Left renal pelvis (tissue), 4 donors: Measurements from ENCODE around the gene KPNA3. TPM values are rescaled to one million over a fixed set of nuclear protein-coding genes. Genes with fewer than 3 reads are reported as not detected.

Experiments
- DNase-seq, 4 donors: peaks; one replicate each; pipeline ENCODE4 v3.0.0-alpha.2; 2013; ENCODE audit warnings: low read depth in 4 of 4, low spot score in 3 of 4
- polyA plus RNA-seq, 4 donors: library from polyadenylated mRNA; unstranded; fragments of 120-200 nt; gene quantifications; one replicate each; pipeline ENCODE4 v1.2.1, GENCODE V29; 2013; ENCODE audit not compliant: insufficient read length in 4 of 4

The KPNA3 gene
- polyA plus RNA-seq, 4 donors = 29.8 to 41.8 (median 36.3) TPM

DNA sequence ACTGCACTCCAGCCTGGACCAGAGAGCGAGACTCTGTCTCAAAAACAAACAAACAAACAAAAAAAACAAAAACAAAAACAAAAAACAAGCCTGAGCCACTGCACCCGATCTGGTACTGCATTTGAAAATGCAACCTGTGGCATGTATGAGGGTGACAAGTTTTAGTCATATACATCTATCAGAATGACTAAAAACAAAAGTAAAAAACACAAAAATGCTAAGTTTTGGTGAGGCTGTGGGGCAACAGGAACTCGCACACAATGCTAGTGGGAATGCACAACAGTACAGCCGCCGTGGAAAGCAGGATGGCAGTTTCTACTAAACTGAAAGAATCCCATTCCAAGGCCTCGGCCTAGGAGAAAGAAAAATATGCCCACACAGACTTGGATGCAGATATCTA, 109.0 kb downstream of the KPNA3 start:
- DNase-seq = no peak

DNA sequence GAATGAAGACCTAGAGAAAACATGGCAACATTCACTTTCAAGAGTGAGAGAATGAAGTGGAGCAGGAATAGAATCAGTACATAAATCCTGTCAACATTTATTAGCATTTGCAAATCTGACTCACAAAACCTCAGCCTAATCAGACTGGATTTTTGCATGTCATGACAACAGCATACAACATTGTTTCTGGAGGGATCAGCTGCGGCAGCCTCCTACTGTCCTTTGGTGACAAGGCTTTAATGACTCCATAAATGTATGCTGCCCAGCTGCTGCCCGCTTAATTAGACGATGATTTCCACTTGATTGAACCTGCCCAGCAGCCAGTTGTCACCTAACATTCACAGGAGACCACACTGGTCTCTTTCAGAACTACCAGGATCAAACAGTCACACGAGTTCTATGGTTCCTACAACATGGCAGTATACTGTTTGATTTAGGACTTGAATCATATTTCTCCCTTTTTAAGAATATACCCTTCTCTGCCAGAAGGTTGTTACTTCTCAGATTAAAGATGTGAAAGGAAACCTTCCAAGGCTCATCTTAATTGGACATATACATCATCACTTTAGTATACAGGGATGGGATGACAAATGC, 110.5 kb downstream of the KPNA3 start:
- DNase-seq = no peak

GRCh38 chr13:49679246-49679645, 113.2 kb downstream of the KPNA3 start:
- no peak for DNase-seq

GRCh38 chr13:49678191-49678914, 114.1 kb downstream of the KPNA3 start:
- DNase-seq = no peak

DNA sequence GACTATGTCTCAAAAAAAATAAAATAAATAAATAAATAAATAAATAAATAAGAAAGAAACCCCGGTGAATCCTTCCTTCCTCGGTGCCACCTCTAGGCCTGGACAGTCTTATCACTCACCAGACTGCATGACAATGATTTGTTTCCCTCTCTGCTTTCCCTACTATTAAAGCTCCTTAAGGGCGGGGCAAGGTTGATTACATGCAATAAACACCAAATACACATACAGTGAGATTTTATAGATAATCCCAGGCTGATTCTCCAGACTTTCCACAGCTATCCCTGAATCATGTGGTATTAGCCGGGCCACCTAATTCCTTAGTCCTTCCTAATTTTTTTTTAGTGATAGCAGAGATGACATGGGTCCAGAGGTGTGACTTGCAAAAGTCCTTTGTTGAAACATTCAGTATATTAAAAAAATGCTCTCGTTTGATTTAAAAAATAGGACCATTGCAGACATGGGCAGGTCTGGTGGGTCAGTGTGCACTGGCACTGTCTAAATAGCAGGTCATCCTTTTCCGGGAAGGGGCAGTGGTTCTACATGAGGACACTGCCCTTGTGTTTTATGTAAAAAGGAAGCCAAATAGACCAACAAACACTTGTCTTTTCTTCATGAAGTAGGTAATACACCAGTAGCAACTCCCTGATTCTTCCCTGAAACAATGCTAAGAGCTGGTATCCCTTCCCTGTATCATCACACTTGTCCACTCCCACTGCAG, 115.7 kb downstream of the KPNA3 start:
- DNase-seq = no peak

GRCh38 chr13:49670828-49671227, 121.7 kb downstream of the KPNA3 start:
- DNase-seq = no peak

DNA sequence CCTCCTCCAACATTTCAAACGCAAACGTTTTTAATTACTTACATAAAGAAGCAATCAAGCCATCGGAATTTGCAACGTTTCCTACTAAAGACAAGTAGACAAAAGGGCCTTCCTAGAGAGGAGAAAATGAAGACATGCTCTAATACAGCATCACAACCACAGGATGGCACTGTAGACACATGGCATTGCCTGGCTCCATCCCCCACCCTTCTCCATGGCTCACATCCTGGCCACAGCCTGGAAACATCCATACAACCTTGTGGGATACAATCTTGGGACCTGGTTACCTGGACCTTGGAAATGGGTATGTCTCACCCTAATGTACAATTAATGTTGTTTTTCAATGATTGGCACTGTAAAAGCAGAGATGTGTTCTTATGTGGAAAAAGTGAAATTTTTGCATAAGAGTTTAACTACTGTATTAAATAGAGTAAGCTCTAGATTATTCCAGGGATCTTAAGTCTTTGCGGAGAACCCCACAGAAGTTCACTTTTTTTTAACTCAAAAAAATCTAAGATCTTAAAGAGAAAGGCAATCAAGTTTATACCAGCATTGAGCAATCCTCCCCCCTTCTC, 122.7 kb downstream of the KPNA3 start:
- peak in 1 of 4 donors; percentile 45 for DNase-seq

DNA sequence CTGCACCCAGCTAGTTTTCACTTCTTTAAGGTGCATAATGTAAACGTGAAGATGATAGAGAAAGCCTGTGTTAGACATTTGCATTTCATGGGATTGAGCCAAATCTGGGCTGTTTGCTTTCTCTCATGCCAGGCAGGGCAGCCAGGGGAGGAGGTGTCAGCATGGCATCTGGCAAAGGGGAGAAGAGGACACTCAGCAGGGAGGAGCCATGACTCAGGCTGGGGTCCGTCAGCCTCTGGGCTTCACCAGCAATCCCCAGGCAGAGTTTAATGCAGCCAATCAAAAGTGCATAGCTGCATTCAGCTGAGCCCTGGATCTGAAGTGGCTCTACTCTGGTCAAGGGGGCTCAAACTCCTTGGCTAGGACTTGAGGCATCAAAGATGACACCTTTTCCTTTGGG, 124.7 kb downstream of the KPNA3 start:
- DNase-seq = no peak

DNA sequence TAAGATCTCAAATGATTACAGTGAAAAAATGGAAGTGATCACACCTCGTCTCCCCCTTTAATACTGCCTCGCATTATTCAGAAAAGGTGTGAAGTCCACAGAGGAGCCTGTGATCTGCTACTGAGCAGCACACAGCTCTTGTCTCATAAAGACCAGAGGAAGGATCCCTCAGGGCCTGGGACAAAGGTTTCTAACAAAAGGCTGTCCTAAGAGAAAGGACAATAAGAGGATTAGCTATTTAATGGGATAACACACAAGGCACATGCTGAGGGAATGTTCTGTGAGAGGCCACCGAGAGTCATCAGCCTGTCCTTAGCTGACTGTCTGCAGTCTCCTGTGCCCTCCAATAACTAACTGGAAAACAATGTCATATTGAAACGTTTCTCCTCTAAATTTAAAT, 127.9 kb downstream of the KPNA3 start:
- DNase-seq = no peak

GRCh38 chr13:49657241-49657641, 135.2 kb downstream of the KPNA3 start:
- DNase-seq = no peak

DNA sequence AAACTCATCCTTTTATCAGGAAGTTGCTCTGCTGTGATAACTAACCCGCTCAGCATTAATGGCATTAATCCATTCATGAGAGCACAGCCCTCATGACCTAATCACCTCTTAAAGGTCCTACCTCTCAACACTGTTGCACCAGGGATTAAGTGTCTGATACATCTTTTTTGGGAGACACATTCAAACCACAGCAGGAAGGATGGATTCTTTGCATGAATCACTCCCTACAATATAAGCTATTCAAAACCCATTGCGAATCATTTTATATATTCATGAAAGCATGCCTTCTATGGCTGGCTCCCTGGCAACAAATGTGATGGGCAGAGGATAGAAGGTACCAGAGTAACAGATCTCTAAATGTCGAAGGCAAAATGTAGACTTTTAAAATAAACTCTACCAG, 136.6 kb downstream of the KPNA3 start:
- DNase-seq = no peak

DNA sequence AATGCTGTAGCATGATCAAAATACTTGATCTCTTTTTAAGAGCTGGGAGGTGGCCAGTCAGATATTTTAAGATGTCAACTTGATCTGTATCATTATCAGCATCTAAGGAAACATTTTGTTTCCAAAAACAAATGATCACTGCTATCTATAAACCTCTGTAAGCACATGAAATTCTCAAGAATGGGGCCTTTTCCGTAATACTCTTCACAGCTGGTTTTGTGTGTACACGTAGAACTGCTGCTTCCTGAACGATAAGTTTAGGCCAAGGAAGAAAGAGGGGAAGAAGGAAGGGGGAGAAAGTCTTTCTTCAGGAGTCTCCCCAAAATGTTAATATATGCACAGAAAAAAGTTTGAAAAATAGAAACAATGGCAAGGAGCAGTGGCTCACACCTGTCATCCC, 138.5 kb downstream of the KPNA3 start:
- no peak for DNase-seq

DNA sequence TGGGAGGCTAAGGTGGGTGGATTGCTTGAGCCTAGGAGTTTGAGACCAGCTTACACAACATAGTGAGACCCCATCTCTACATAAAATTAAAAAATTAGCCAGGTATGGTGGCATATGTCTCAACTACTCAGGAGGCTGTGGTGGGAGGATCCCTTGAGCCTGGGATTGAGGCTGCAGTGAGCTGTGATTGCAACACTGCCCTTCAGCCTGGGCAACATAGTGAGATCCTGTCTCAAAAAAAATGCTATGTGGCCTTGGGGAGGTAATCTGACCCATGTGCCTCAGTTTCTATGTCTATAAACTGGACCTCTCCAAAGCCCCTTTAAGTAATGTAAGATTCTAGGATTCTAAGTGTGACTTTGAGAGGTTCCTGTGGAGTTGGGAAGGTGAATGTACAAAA, 139.0 kb downstream of the KPNA3 start:
- DNase-seq = no peak

GRCh38 chr13:49652355-49653305, 139.9 kb downstream of the KPNA3 start:
- no peak for DNase-seq

GRCh38 chr13:49651570-49652354, 140.7 kb downstream of the KPNA3 start:
- no peak for DNase-seq

DNA sequence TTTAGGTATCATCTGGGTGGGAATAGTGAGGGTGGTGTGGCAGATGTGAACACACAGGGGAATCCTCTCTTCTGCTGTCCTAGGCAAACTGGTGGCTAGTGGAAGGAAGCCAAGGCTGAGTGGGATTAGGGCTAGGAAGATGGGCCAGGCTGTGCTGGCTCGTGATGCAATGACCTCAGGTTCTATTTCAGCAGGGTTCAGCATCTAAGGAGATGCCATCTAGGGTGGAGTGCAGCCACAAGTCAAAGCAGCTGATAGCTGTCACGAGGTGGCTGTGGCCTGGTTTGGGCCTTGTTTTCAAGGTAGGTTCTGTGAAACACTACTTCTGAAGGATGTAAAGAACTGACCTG, 142.5 kb downstream of the KPNA3 start:
- no peak for DNase-seq
